Activated naive CD4-positive, alpha-beta T cell treated with anti-CD3 and anti-CD28 coated beads, Interleukin-2, amount 50 U/mL, for 16 hours (primary cell): Measurements from ENCODE around the gene PEPD.
A peak's percentile ranks its signal among the peaks of the same experiment; 100 is the strongest.

Source experiments
- DNase-seq: peaks from one replicate; pipeline ENCODE4 v3.0.0-alpha.2; 2020

PEPD gene

DNA sequence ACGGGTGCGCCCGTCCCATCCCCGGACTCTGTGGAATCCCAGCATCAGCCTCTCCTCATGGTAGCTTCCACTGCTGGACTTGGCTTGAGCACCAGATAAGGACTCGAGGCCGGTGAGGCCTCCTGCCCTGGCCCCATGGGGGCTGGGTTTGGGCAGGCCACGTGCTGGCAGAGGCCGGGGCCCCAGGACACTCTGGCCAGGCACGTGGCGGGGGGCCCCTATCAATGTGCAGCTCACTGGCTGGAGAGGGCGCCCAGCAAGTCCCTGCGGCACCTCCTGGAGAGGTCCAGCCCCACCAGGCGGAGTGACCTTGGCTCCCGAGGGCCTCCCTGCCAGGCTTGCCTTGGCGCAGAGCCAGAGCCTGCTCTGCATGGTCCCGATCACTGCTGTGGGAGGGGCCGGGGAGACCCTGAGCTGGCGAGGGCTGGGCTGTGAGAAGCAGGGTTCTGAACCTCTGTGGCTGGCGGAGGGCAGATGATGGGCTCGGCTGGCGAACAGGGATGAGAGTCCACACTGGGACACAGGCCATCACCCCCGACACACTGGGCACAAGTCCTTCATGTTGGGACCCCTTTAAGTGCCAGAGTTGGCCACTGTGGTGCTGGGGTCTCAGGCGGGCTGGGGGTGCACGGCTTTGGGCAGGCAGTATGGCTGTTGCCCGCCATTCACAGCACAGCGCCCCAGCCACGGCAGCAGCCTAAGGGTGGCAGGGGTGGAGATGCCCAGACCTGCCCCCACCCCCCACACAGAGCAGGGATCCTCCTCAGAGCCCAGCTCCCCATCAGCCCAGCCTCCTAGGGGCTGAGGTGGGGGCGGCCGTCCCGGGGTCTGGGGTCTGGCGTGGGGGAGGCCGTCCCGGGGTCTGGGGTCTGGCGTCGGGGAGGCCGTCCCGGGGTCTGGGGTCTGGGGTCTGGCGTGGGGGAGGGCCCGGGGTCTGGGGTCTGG is 129.0 kb downstream of the PEPD start:
- no peak for DNase-seq

DNA sequence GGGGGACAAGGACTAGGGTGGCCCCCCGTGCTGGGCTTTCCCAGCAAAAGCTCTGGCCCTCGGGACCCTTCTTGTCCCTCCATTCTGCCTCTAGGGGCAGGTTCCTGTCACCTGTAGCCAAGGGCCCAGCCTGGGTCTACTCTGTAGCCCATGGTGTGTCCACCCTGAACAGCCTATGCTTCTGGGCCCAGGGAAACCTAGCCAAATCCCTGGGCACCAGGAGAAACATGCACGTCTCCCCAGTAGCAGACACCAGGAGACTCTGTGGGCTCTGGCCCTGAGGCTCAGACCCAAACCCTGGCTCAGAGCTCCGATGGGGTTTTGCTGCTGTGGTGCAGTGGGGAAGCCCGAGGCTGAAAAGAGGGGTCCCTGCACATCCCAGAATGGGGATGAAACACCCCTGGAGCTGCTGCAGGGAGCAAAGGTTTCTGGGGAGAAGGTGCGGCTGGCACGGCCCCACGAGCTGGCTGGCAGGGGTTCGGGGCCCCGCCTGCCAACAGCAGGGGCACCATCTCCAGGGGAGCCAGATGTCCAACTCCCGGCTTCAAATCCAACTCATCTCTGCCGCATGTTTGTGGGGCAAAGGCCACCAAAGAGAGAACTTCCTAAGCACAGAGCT is 129.9 kb downstream of the PEPD start:
- no peak for DNase-seq

- DNase-seq: no peak
Measured at GRCh38 chr19:33390908-33391630, 130.5 kb downstream of the PEPD start.

GRCh38 chr19:33390101-33390907 is 131.3 kb downstream of the PEPD start:
- DNase-seq: peak; percentile 10

GRCh38 chr19:33389421-33390100 is 132.0 kb downstream of the PEPD start:
- no peak for DNase-seq

GRCh38 chr19:33388725-33389420 is 132.7 kb downstream of the PEPD start:
- no peak for DNase-seq

GRCh38 chr19:33388231-33388724 is 133.3 kb downstream of the PEPD start:
- DNase-seq: no peak

DNA sequence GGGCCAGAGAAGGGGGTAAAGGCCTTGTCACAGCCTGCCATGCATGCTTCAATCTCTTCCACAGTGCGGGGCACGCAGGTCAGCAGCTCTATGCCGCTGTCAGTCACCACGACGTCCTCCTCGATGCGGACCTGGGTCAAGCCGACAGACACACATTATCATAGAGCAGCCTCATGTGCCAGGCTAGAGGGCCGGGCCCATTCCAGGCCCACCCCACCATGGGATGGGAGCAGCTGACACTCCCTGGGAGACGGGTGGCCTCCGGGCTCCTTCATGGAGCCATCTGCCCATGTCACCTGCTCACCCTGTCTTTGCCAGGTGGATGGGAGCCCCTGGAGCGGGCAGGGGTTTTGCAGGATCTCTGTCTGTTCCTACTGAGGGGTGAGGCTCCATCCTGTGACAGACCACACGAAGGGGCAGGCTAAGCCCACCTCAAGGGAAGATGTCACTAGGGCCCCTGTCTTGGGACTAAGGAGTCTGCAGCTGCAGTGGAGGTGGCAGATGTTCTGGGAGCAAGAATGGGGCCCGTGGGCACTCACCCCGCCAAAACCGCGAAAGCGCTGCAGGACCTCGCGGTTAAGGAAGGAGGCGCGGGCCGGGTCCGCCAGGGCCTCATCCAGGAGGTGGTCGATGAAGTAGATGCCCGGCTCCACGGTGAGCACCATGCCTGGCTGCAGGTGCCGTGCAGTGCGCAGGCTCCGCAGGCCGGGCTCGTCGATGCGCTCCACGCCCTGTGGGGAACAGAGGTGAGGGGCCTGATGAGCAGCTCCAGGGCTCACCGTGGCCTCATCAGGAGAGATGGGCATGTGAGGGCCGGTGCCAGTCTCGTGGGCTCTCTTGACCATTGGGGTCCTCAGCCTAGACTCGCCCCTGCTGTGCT is 134.0 kb downstream of the PEPD start:
- DNase-seq: peak; percentile 10

DNA sequence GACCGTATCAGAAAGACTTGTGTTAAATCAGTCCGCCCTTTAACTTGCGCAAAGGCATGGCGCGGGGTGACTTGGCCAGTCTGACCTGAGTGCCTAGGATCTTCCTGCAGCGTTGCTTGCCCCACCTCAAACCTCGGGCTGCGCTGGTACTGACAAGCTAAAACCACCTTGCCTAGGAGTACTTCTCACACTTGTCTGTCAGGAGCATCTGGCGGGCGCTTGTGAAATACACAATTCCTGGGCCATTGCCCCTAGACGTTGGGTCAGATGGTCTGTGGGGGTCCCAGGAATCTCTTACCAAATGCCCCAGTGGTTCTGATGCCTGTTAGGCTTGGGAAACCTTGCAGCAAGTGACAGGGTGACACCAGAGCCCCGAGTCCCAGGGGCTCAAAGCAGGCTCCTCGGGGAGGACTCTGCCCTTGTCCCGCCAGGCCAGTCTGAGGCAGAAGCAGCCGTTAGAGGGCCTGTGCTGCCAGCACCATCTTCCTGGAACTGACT is 135.2 kb downstream of the PEPD start:
- DNase-seq: no peak

- DNase-seq: no peak
Measured at GRCh38 chr19:33385956-33386355, 135.6 kb downstream of the PEPD start.

- no peak for DNase-seq
Measured at GRCh38 chr19:33384983-33385382, 136.6 kb downstream of the PEPD start.

- no peak for DNase-seq
Measured at GRCh38 chr19:33383720-33384292, 137.8 kb downstream of the PEPD start.

DNA sequence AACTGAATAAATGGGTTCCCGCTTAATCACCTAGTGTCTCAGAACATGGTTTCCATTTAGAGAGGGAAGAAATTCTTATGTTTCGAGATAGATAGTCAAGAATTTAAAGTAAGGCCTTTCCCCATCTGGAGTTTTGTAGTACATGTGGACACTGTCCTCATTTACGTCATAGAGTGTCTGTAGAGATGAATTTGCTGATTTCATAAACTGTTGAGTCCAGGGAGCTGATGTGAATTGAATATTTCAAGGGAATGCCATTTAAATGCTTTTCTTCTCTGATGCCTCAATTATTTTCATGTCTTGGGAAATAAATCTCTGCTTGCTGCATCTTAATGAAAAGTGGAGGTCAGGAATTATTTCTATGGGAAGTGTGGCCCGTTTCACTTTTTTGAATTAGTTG is 138.6 kb downstream of the PEPD start:
- no peak for DNase-seq

DNA sequence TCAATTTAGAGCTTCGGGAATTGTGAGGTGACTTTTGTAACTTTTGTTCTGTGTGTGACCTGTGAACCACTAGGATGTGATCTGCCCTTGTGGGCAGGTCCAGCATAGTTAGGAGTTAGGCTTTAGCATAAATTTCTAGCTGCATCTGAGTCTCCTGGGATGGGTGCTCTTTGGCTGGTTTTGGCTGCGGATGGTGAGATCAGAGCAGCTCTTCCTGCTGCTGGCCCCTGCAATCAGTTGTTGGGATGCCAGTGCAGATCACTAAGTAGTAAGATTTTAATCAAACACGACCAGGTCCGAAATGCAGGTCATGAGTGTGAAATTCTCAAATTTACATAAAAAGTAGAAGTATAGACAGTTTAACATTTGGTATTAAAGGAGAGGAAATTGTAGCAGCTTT is 139.6 kb downstream of the PEPD start:
- no peak for DNase-seq

DNA sequence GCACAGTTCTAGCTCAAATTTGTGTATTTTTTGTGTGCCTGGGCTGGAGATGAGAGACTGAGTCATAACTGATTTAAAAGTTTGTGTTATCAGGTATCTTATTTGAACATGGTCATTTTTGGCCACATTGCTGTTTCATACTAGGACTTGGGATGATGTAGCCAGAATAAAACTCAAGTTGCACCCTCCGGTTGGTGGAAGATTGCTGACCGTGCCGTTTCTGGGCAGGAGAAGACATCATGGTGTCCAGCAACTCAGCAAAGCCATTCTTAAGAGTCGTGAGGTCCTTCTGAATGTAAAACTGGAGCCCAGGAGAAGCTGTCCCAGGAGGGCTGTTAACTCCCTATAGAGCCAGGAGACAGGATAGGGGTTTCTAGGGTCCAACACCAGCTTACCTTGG is 140.5 kb downstream of the PEPD start:
- no peak for DNase-seq

- DNase-seq: no peak
Measured at GRCh38 chr19:33379151-33379829, 142.3 kb downstream of the PEPD start.

DNA sequence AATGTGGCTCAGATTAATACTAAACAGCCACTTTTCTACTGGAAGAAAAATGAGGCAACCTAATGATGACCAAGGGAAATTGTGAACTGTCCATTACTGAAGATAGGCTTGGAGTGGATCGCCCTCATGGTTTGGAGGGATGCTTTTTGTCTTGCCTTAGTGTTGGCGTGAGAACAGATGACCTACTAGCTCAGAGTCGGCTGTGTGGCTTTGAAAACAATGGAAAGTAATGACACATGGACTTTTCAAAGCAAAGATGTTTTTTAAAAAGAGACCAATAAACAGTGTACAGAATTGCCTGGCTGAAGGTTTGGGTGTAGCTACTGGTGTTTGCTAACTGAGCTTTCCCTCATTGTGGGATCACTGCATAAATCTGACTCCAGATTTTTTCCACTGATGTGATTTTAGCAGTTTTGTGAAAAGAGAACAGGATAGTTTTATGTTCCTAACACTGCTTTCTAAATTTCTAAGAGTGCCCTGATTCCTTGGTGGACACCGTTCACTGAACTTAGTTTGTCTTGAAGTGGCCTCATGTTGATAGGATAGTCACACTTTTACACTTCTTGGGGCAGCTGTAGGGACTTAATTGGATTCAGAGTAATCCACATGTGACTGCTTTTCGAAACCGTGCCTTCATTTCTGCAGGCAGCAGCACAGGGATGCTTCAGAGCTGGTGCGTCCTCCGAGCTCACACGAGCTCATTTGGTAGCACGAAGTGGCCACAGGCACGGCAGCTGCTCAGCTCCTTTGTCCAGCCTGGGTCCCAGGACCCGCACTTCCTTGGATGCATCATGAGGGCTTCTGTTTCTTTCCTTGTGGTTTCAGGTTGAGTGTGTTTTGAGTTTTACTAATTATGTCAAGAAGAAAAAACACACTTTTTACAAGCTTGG is 143.8 kb downstream of the PEPD start:
- no peak for DNase-seq

- DNase-seq: no peak
Measured at GRCh38 chr19:33376941-33377557, 144.5 kb downstream of the PEPD start.
